Naive thymus-derived CD8-positive, alpha-beta T cell (primary cell): ENCODE results near the gene C5. TPM values are rescaled to one million over a fixed set of nuclear protein-coding genes. Genes with fewer than 3 reads are reported as not detected.
"Not testable (repeated sequence)": the region's sequence is repeated elsewhere in the genome, so short reads cannot be mapped to it uniquely, and the experiment has no call there.

Experiments used
- ATAC-seq, 2 donors: fragments of 150-1000 bp; cut with Tn5 transposase in 1 of 2; sonication (Bioruptor Pico), chemical (Tn5 transposase) in 1 of 2; 1 replicate in 1 of 2; 2 replicates in 1 of 2; pipeline ENCODE4 v1.10.0; 2021; ENCODE audit warnings: mild to moderate bottlenecking in 2 of 2, moderate library complexity in 2 of 2
- POLR2A ChIA-PET: fragments of 350-600 bp; sonication (Branson Sonifier 250); formaldehyde crosslinking; loops from one replicate; lab custom pipeline; 2021; ENCODE audit warnings: antibody characterized with exemption; lab: Charles Lee
- DNase-seq, 10 donors: peaks; one replicate each; pipeline versions ENCODE4 v3.0.0 to v3.0.0-alpha.2; 2020 to 2022
- H3K27ac Mint-ChIP-seq, 10 donors: one replicate each; pipeline ENCODE4 v1.8.0; 2020 to 2022; ENCODE audit warnings: mild to moderate bottlenecking in 10 of 10, mixed read lengths in 10 of 10, moderate library complexity in 4 of 10, inconsistent platforms in 1 of 10
- H3K27me3 Mint-ChIP-seq, 5 donors: one replicate each; pipeline ENCODE4 v1.8.0; 2021 to 2022; ENCODE audit warnings: mixed read lengths in 5 of 5
- H3K36me3 Mint-ChIP-seq, 3 donors: one replicate each; pipeline ENCODE4 v1.8.0; 2020 to 2022; ENCODE audit warnings: mixed read lengths in 3 of 3, mild to moderate bottlenecking in 2 of 3, inconsistent platforms in 1 of 3
- H3K4me1 Mint-ChIP-seq, 4 donors: one replicate each; pipeline ENCODE4 v1.8.0; 2021 to 2022; ENCODE audit warnings: mixed read lengths in 4 of 4
- H3K4me3 Mint-ChIP-seq, 10 donors: one replicate each; pipeline ENCODE4 v1.8.0; 2020 to 2022; ENCODE audit warnings: mild to moderate bottlenecking in 10 of 10, mixed read lengths in 10 of 10, moderate library complexity in 6 of 10, inconsistent platforms in 1 of 10
- H3K9me3 Mint-ChIP-seq, 9 donors: one replicate each; pipeline ENCODE4 v1.8.0; 2020 to 2022; ENCODE audit warnings: mixed read lengths in 9 of 9, mild to moderate bottlenecking in 3 of 9, inconsistent platforms in 1 of 9, moderate library complexity in 1 of 9
- polyA plus RNA-seq, 3 donors: library from polyadenylated mRNA; unstranded; fragments of 300-500 nt; fragmentation: Illumina TruSeq; gene quantifications; one replicate each; pipeline ENCODE4 v1.2.3, GENCODE V29; 2021
- total RNA-seq, 8 experiments: library from RNA in 2 of 8; stranded (reverse) in 2 of 8; gene quantifications; one replicate each; pipeline ENCODE4 v1.2.3 and lab custom pipeline; 2021 to 2026

C5 gene
- total and polyA plus RNA-seq, 5 experiments from 2014 or later = 0.32 to 1.1 (median 0.86) TPM; not detected in 1

DNA sequence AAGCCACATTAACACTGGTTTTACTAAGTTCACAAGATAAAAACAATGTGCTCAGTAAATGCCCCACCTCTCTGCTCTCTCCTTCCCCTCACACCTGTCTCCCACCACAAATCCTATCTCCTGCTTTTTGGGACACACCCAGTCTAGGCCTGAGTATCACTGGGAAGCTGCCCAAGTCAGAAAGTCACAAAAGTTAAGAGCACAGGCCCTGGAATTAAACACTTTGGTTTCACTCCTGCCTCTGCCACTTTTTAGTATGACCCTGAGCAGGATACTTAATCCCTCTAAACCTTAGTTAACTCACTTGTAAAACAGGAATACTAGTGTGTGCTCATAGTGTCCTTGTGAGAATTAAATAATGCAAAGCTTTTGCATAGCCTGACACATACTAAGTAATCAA, 11.3 kb downstream of the C5 start:
- POLR2A ChIA-PET = no interaction called here
- no peaks in the 10 kb centered on the region for H3K27me3 Mint-ChIP-seq
- DNase-seq (no peak), ATAC-seq (no peak)
- H3K27ac Mint-ChIP-seq = no peak overlapping the region
- H3K4me1 Mint-ChIP-seq = no peaks in the 10 kb centered on the region
- no peak overlapping the region for H3K4me3 Mint-ChIP-seq
- H3K9me3 Mint-ChIP-seq = peaks cover 0 to 10% (median 0%) of the 10 kb centered on the region in 9 donors
- H3K36me3 Mint-ChIP-seq = peaks cover 0 to 7% (median 0%) of the 10 kb centered on the region in 3 donors

DNA sequence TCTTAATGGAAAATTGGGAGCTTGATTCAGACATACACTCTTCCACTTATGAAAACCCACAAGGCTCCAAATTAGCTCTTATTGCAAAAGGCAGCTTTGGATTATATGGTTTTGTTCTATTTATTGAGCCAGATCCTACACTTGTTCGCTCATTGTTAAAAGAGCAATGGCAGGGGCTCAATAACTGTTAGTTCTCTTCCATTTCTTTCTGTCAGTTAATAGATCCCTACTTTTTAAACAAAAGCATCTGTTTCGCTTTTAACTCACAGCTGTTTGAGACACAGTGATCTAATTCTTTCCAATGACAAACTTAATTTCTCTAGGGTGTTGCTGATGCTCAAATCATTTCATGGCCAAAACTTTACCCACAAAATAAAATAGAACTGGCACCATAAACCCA, 11.7 kb downstream of the C5 start:
- Mint-ChIP-seq H3K4me1 (no peaks in the 10 kb centered on the region), H3K27me3 (no peaks in the 10 kb centered on the region), H3K27ac (no peak overlapping the region), H3K9me3 (peaks cover 0 to 10% (median 0%) of the 10 kb centered on the region in 9 donors), H3K36me3 (peaks cover 0 to 7% (median 0%) of the 10 kb centered on the region in 3 donors), H3K4me3 (no peak overlapping the region)
- ATAC-seq (no peak), DNase-seq (no peak)
- POLR2A ChIA-PET = no interaction called here

DNA sequence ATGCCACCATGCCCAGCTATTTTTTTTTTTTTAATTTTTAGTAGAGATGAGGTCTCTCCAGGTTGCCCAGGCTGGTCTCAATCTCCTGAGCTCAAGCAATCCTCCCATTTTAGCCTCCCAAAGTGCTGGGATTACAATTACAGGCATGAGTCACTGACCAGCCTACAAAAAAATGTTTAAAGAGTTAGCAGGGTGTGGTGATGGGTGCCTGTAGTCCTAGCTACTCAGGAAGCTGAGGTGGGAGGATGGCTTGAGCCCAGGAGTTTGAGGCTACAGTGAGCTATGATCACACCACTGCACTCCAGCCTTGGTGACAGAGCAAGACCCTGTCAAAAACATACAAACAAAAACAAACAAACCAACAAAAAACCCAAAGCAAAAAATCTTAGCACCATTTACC, 14.4 kb downstream of the C5 start:
- POLR2A ChIA-PET, H3K36me3 Mint-ChIP-seq, H3K27me3 Mint-ChIP-seq, H3K27ac Mint-ChIP-seq, DNase-seq, H3K4me1 Mint-ChIP-seq, ATAC-seq, H3K4me3 Mint-ChIP-seq, H3K9me3 Mint-ChIP-seq: not testable (repeated sequence)

DNA sequence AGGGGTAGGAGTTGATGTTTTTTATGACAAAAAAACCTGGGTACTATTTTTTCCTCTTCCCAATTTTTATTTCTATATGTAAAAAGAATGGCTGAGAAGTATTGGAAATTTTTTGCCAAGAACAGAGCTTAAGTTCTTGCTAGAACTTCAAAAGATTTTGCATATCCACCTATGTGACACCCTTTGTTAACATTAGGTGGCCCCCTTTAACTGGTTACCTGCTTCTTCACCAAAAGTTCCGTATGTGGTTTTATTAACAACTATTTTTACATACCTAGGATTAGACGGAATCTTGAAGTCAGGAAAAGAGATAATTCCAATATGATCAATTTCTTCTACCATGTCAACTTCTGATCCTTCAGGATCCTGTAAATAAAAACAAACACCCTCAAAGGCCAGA, 15.5 kb downstream of the C5 start:
- ATAC-seq (no peak), DNase-seq (no peak)
- Mint-ChIP-seq H3K27ac (no peak overlapping the region), H3K27me3 (no peaks in the 10 kb centered on the region), H3K9me3 (peaks cover 0 to 10% (median 0%) of the 10 kb centered on the region in 9 donors), H3K36me3 (peaks cover 0 to 7% (median 0%) of the 10 kb centered on the region in 3 donors), H3K4me3 (no peak overlapping the region), H3K4me1 (no peaks in the 10 kb centered on the region)
- POLR2A ChIA-PET = no interaction called here

DNA sequence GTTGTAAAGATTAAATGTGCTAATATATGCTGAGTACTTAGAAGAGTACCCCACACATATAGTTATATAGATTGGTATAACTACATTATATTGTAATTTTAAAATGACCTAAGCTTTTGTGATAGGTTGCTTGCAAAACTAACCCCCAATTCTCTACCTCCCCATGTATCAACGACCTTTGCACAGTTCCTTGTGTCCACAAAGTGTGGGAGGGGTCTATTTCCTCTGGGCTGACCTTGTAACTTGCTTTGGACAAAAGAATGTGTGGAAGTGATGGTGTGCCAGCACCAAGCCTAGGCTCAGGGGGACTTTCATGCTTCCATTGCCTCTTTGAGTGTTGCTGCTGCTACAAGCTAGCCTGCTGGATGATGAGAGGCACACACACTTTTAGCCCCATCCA, 20.6 kb downstream of the C5 start:
- Mint-ChIP-seq H3K36me3 (peaks cover 0 to 5% (median 0%) of the 10 kb centered on the region in 3 donors), H3K27ac (no peak overlapping the region), H3K4me1 (no peaks in the 10 kb centered on the region), H3K4me3 (no peak overlapping the region), H3K27me3 (peaks cover 0 to 3% (median 0%) of the 10 kb centered on the region in 5 donors), H3K9me3 (no peaks in the 10 kb centered on the region)
- ATAC-seq = no peak
- DNase-seq = no peak
- POLR2A ChIA-PET = no interaction called here

DNA sequence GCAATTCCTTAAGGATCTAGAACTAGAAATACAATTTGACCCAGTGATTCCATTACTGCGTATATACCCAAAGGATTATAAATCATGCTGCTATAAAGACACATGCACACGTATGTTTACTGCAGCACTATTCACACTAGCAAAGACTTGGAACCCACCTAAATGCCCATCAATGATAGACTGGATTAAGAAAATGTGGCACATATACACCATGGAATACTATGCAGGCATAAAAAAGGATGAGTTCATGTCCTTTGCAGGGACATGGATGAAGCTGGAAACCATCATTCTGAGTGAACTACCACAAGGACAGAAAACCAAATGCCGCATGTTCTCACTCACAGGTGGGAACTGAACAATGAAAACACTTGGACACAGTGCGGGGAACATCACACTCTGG, 21.8 kb downstream of the C5 start:
- H3K4me3 Mint-ChIP-seq, H3K36me3 Mint-ChIP-seq, H3K27me3 Mint-ChIP-seq, H3K4me1 Mint-ChIP-seq, H3K9me3 Mint-ChIP-seq, ATAC-seq, DNase-seq, H3K27ac Mint-ChIP-seq, POLR2A ChIA-PET: not testable (repeated sequence)

DNA sequence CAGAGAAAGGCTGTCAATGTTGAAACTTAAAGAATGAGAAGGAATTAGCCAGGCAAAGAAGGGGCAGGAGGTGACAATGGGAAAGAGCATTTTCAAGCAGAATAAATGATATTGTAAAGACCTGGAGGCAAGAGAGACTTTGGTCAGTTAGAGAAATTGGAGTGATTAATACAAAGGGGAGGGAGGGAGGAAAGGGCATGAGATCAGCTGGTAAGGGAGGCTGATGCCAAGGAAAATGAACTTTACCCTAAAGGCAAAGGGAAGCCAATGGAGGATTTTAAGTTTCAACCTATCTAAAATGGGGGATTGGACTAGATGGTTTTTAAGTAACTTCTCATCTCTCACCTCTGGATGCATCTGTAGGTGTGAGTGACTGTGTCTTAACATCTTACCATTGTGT, 23.3 kb downstream of the C5 start:
- peaks cover 0 to 5% (median 0%) of the 10 kb centered on the region in 3 donors for H3K36me3 Mint-ChIP-seq
- H3K4me1 Mint-ChIP-seq = no peaks in the 10 kb centered on the region
- POLR2A ChIA-PET = no interaction called here
- no peak overlapping the region for H3K27ac Mint-ChIP-seq
- ATAC-seq (no peak), DNase-seq (no peak)
- peaks cover 0 to 3% (median 0%) of the 10 kb centered on the region in 5 donors for H3K27me3 Mint-ChIP-seq
- H3K4me3 Mint-ChIP-seq = no peak overlapping the region
- no peaks in the 10 kb centered on the region for H3K9me3 Mint-ChIP-seq

DNA sequence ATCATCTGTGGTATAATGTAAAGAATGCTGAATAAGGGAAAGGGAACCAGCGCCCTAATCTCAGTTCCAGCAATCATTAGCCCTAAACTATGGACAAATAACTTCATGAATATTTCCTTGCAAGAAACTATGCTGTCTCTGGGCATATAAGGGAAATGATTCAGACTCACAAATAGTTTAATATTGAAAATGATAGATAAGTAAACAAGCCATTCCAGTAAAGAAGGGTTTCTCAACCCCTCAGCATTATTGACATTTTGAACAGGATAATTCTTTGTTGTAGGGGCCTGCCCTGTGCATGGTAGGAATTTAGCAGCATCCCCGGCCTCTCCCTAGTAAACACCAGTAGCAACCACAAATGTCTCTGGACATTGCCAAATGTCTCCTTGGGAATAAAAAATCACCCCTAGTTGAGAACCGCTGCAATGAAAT, 23.8 kb downstream of the C5 start:
- Mint-ChIP-seq H3K4me3 (no peak overlapping the region), H3K4me1 (no peaks in the 10 kb centered on the region), H3K27ac (no peak overlapping the region), H3K9me3 (no peaks in the 10 kb centered on the region), H3K36me3 (peaks cover 0 to 5% (median 0%) of the 10 kb centered on the region in 3 donors), H3K27me3 (peaks cover 0 to 3% (median 0%) of the 10 kb centered on the region in 5 donors)
- POLR2A ChIA-PET = no interaction called here
- DNase-seq (no peak), ATAC-seq (no peak)

DNA sequence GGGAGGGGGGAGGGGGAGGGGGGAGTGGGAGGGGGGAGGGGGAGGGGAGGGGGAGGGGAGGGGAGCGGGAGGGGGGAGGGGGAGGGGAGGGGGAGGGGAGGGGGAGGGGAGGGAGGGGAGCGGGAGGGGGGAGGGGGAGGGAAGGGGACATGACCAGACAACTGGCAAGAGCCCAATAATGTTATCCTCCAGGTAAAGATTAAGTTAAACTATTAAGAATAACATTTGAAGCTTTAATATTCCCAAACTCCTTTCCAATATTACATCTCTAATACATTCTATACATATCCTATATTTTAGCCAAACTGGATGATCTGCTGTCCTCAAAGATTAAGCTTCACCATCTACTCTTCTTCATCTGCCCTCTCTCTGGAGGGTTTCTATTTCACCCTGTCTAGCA, 25.8 kb downstream of the C5 start:
- H3K4me3 Mint-ChIP-seq = no peak overlapping the region
- peaks cover 0 to 5% (median 0%) of the 10 kb centered on the region in 3 donors for H3K36me3 Mint-ChIP-seq
- DNase-seq (no peak), ATAC-seq (no peak)
- no peak overlapping the region for H3K27ac Mint-ChIP-seq
- no peaks in the 10 kb centered on the region for H3K9me3 Mint-ChIP-seq
- no peaks in the 10 kb centered on the region for H3K4me1 Mint-ChIP-seq
- H3K27me3 Mint-ChIP-seq = peaks cover 0 to 3% (median 0%) of the 10 kb centered on the region in 5 donors
- POLR2A ChIA-PET = interaction anchor here (0.9 kb wide), 1 partner anchor 17 kb away, joined by 5 read pairs; no protein-coding TSS in a partner anchor

DNA sequence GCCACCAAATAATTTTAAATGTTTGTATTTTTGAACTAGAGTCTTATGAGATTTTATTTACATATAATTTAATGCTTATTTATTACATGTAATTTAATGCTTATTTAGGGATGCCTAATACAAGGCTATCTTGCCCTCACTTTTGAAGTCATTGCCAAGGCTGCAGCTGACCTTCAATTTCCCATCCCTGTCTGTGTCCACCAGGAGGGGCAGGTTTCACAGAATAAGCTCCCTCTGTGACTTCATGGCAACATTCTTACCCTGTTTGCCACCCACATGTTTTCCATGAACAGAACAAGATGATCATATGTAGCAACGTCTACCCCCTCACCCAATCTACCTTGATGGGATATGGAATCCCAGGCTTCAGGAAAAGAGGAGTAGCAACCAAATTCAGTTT, 27.0 kb downstream of the C5 start:
- Mint-ChIP-seq H3K4me1 (no peaks in the 10 kb centered on the region), H3K36me3 (peaks cover 0 to 5% (median 0%) of the 10 kb centered on the region in 3 donors), H3K9me3 (no peaks in the 10 kb centered on the region), H3K27ac (no peak overlapping the region), H3K4me3 (no peak overlapping the region), H3K27me3 (peaks cover 0 to 3% (median 0%) of the 10 kb centered on the region in 5 donors)
- ATAC-seq = no peak
- POLR2A ChIA-PET = no interaction called here
- DNase-seq = no peak

DNA sequence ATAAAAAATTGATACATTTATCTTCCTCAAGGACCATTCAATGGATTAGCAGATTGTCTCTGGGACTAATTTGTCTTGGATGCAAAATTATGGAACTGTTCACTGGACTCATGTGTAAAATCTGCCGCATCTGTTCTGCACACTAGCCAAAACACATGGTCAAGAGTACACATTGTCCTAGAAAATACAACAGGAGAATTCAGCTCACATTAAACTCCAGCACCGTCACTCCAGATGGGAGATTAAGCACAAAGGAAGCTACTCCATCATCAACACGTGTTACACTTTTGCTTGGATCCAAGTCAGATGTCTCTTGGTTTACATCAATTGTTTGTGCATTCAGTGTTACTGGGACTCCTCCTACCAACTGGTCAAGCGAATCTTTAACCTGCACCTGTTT, 28.8 kb downstream of the C5 start:
- Mint-ChIP-seq H3K4me3 (no peak overlapping the region), H3K27ac (no peak overlapping the region), H3K27me3 (no peaks in the 10 kb centered on the region), H3K9me3 (no peaks in the 10 kb centered on the region), H3K4me1 (no peaks in the 10 kb centered on the region), H3K36me3 (no peaks in the 10 kb centered on the region)
- POLR2A ChIA-PET = no interaction called here
- no peak for DNase-seq
- no peak for ATAC-seq

DNA sequence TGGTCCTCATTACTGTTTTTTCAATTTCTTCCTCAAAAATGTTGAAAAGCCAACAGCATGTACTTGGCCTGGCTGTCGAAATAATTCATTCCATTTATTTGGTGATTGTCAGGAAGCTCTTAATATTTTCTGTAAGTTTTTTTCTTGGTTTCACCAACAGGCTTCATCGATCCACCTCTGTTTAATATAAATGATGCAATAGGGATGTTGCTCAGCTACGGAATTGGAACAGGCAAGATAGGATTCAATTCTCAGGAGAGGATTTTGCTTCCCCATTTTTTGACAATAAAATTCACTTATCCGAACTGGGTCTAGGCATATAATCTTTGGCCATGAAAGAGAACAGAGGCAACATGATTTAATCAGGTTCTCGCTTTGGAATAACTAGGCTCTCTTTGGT, 30.8 kb downstream of the C5 start:
- DNase-seq (no peak), ATAC-seq (no peak)
- H3K27me3 Mint-ChIP-seq = no peaks in the 10 kb centered on the region
- POLR2A ChIA-PET = no interaction called here
- H3K36me3 Mint-ChIP-seq = no peaks in the 10 kb centered on the region
- no peak overlapping the region for H3K4me3 Mint-ChIP-seq
- no peaks in the 10 kb centered on the region for H3K4me1 Mint-ChIP-seq
- no peaks in the 10 kb centered on the region for H3K9me3 Mint-ChIP-seq
- no peak overlapping the region for H3K27ac Mint-ChIP-seq

DNA sequence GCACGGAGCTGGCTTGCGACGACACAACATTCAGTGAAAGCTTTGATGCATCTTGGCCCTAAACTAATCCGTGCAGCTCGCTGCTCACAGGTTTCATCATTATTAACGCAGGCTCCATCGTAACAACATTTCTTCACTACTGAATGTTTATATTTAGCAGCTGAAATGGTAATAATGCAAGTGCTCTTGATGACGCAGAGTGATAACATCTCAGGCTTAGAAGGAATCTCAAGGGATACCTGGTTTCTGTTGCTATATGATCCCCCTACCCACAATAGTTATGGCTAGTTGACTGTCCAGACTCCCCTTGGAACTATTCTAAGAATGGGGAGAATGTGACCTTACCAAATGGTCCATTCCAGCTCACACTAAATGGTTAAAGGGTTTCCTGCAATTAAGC, 36.2 kb downstream of the C5 start:
- H3K27me3 Mint-ChIP-seq = no peaks in the 10 kb centered on the region
- no peak overlapping the region for H3K27ac Mint-ChIP-seq
- no peaks in the 10 kb centered on the region for H3K36me3 Mint-ChIP-seq
- POLR2A ChIA-PET = no interaction called here
- no peak for ATAC-seq
- H3K4me1 Mint-ChIP-seq = no peaks in the 10 kb centered on the region
- no peaks in the 10 kb centered on the region for H3K9me3 Mint-ChIP-seq
- no peak overlapping the region for H3K4me3 Mint-ChIP-seq
- DNase-seq = no peak

DNA sequence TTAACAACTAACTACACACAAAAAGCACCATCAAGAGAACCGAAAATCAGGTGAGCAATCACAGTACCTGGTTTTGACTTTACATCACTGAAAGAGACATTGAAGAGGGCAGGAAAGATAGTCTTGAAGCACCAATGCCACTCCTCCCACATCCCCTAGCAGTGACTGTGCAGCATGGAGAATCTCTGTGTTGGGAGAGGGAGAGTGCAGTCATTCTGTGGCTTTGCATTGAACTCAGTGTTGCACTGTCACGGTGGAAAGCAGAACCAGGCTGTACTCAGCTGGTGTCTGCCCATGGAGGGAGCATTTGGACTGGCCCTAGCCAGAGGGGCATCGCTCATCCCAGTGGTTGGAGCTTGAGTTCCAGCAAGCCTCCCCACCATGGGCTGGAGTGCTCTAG, 40.4 kb downstream of the C5 start:
- POLR2A ChIA-PET = no interaction called here
- DNase-seq = no peak
- Mint-ChIP-seq H3K4me1 (no peaks in the 10 kb centered on the region), H3K36me3 (peaks cover 0 to 4% (median 4%) of the 10 kb centered on the region in 3 donors), H3K9me3 (no peaks in the 10 kb centered on the region), H3K27ac (no peak overlapping the region), H3K4me3 (no peak overlapping the region), H3K27me3 (no peaks in the 10 kb centered on the region)
- ATAC-seq = no peak
